GM12874 (cell line): Measurements from ENCODE around the gene HPS5.

Source experiments
- TF ChIP-seq, protein P1 (sequence below): IDR thresholded peaks from 2 replicates; pipeline ENCODE4 v1.5.1; 2011; ENCODE audit warnings: low read depth, mild to moderate bottlenecking, control low read depth, low read length, moderate library complexity; ENCODE audit not compliant: insufficient read depth

HPS5 gene

DNA sequence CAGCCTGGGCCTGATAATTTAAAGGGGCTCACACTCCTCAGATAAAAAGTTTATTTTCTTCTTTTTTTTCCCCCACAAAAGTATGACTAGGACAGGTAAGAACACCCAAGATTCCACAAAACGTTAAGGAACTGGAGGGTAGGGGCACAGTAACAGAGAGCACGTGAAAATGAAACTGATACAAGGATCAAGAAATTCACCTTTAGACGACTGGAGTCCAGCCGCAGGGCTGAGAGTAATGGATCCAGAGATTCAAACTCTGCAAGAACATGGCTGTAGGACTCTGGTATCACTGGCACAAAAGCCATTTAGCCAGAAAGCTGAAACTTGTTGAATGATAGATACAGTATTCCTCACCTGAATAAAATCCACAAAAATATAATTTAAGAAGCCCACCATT, 4.4 kb downstream of the HPS5 start:
- TF ChIP-seq, protein P1, sequence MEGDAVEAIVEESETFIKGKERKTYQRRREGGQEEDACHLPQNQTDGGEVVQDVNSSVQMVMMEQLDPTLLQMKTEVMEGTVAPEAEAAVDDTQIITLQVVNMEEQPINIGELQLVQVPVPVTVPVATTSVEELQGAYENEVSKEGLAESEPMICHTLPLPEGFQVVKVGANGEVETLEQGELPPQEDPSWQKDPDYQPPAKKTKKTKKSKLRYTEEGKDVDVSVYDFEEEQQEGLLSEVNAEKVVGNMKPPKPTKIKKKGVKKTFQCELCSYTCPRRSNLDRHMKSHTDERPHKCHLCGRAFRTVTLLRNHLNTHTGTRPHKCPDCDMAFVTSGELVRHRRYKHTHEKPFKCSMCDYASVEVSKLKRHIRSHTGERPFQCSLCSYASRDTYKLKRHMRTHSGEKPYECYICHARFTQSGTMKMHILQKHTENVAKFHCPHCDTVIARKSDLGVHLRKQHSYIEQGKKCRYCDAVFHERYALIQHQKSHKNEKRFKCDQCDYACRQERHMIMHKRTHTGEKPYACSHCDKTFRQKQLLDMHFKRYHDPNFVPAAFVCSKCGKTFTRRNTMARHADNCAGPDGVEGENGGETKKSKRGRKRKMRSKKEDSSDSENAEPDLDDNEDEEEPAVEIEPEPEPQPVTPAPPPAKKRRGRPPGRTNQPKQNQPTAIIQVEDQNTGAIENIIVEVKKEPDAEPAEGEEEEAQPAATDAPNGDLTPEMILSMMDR, result no peak

DNA sequence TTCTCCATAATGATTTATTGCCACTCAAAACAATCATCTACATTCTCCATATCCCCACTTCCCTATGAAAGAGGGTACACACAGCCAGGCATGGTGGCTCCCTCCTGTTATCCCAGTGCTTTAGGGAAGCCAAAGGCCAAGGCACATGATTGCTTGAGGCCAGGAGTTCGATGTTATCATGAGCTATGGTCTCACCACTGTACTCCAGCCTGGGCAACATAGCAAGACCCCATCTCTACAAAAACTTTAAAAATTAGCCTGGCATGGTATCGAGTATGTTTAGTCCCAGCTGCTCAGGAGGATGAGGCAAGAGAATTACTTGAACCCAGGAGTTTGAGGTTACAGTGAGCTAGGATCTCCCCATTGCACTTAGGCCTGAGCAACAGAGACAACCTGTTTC, 6.0 kb downstream of the HPS5 start:
- TF ChIP-seq, protein P1, result no peak

DNA sequence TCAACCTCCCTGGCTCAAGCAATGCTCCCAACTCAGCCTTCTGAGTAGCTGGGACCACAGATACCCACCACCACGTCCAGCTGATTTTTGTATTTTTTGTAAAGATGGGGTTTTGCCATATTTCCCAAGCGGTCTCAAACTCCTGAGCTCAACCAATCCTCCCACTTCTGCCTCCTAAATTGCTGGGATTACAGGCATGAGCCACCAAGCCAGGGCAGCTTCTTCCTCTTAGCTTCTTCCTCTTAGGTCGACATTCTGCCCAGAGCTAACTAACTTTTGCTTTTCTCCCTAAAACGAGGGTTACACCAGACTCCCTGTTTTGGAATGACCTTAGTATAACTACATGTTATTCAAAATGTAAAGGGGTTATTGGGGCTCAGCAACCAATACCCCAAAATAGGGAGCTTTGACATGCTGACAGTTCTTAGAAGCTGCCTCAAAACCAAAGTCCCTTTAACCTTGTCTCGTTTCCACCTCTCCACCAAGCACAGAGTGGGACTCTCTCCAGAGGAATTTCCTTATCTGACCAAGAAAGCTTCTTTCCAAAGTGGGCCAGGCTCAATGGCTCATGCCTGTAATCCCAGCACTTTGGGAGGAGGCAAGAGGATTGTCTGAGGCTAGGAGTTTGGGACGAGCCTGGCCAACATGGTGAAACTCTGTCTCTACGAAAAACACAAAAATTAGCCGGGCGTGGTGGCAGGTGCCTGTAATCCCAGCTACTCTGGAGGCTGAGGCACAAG, 7.0 kb downstream of the HPS5 start:
- TF ChIP-seq, protein P1, result no peak

DNA sequence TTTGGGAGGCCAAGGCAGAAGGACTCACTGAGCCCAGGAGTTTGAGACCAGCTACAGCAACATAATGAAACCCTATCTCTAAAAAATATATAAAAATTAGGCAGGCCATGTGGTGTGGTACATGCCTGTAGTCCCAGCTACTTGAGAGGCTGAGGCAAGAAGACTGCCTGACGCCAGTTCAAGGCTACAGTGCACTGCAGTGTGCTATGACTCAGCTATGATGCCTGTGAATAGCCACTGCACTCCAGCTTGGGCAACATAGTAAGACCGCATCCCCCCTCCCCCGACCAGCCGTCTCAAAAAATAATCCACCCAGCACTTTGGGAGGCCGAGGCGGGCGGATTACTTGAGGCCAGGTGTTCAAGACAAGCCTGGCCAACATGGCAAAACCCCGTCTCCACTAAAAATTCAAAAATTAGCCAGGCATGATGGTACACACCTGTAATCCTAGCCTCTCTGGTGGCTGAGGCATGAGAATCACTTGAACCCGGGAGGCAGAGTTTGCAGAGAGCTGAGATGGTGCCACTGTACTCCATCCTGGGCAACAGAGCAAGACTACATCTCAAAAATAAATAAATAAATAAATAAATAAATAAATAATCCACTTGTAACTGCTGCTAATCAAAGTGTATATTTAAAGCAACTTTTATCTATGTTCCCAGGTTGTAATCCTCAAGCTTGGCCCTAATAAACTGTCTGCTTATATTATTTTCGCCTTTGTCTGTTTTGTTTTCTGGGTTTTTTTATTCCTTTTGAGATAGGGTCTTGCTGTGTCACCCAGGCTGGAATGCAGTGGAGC, 7.8 kb downstream of the HPS5 start:
- TF ChIP-seq, protein P1, result no peak

DNA sequence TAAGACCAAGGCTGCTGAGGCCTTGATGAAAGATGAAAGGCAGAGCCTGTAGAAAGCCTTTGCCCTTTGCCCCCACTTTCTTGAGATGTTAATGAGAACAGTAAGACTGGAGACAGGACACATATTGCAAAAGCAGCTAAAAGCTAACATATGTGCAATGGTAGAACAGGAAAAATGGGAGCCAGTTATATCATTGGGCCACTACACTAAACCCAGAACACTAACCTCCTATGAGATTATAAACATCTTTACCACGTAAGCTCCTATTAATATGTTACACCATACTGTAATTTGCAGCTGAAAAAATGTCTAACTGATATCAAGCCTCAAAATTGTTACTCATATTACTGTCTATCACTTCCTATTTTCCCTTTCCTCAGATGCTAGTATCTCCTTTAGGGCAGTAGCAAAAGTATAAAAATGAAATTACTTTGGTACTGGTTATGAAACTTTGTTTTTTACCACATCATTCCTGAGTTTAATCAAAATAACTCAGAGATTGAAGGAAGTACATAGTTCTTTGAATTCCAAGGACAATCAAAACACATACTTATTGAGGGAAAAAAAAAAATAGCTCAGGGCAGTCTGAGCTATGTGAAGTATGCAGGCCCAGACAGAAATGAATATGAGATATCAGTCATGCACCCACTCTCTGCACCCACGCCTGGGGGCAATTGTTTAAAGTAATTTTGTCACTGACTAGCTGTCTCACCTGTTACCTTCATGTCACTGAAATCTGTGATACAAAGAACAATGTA, 9.1 kb downstream of the HPS5 start:
- TF ChIP-seq, protein P1, result no peak

DNA sequence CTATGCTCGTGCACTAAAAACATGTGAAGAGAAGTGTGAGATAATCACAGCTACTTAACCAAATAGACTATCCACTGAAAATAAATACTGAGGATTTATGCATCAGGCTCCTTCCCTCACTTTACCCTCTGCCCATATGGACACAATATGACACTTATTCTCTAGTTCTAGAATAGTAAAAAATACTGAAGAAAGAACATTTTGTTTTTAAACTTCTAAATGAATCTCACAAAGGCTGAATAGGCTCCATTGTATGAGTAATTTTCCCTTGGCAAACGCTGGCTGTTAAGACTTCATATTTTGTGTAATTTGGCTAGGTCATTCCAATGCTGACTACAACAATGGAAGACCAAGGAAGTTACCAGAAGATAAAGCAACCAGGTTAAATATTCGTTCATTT, 9.9 kb downstream of the HPS5 start:
- TF ChIP-seq, protein P1, result no peak

DNA sequence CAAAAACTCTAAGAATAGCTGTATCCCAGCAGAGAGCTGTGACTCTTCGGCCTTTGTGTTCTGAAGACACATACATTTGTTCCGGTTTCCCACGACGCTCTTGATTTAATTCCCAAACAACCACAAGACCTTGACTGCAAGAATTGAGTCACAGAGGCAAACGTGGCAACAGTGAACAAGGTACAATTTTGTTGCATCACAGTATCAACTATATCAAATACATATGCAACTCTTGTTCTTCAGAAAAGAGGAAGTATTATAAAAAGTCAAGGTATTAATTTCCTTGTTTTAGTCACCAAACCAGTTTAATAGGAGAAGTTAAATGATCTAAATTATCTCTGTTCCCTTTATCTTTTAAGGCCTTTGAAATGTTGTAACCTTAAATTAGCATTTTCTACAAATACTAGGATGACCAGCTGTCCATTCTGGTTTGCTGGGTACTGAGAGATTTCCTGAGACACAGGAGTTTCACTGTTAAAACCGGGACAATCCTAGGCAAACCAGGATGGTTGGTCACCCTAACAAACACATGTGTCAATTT, 11.1 kb downstream of the HPS5 start:
- TF ChIP-seq, protein P1, result no peak
